Glutamatergic neuron (in vitro differentiated cells): ENCODE data around the gene TMEM207. TPM values are rescaled to one million over a fixed set of nuclear protein-coding genes. Genes with fewer than 3 reads are reported as not detected.

ENCODE experiments used
- DNase-seq: peaks from one replicate; pipeline ENCODE4 v3.0.0; 2022
- H3K27ac Mint-ChIP-seq: one replicate; pipeline ENCODE4 v1.8.0; 2020; ENCODE audit warnings: mild to moderate bottlenecking, mixed read lengths, inconsistent platforms; ENCODE audit not compliant: unreplicated experiment
- H3K27me3 Mint-ChIP-seq: one replicate; pipeline ENCODE4 v1.8.0; 2020; ENCODE audit warnings: mild to moderate bottlenecking, moderate library complexity, mixed read lengths, inconsistent platforms; ENCODE audit not compliant: unreplicated experiment
- H3K36me3 Mint-ChIP-seq: one replicate; pipeline ENCODE4 v1.8.0; 2020; ENCODE audit warnings: mild to moderate bottlenecking, mixed read lengths, inconsistent platforms; ENCODE audit not compliant: unreplicated experiment
- H3K4me1 Mint-ChIP-seq: one replicate; pipeline ENCODE4 v1.8.0; 2020; ENCODE audit warnings: mild to moderate bottlenecking, low read depth, mixed read lengths, inconsistent platforms; ENCODE audit not compliant: unreplicated experiment
- H3K4me3 Mint-ChIP-seq: one replicate; pipeline ENCODE4 v1.8.0; 2020; ENCODE audit warnings: mild to moderate bottlenecking, mixed read lengths, inconsistent platforms; ENCODE audit not compliant: unreplicated experiment
- H3K9me3 Mint-ChIP-seq: one replicate; pipeline ENCODE4 v1.8.0; 2020; ENCODE audit warnings: mild to moderate bottlenecking, moderate library complexity, mixed read lengths, inconsistent platforms; ENCODE audit not compliant: unreplicated experiment
- CTCF ChIP-seq: fragments of 200-600 bp; sonication (generic); IDR thresholded peaks from one replicate; pipeline ENCODE4 v1.5.0; 2021; ENCODE audit not compliant: partially characterized antibody, unreplicated experiment
- total RNA-seq: library from RNA; stranded (reverse); fragmentation: NEBNext Ultra II Directional; extraction: Animal tissue kit (Norgen Biotek cat#: 25700); gene quantifications from one replicate; pipeline ENCODE4 v1.2.1, GENCODE V29; 2021; ENCODE audit not compliant: unreplicated experiment

Gene TMEM207
- total RNA-seq, 1 donor from 2014 or later: not detected

DNA sequence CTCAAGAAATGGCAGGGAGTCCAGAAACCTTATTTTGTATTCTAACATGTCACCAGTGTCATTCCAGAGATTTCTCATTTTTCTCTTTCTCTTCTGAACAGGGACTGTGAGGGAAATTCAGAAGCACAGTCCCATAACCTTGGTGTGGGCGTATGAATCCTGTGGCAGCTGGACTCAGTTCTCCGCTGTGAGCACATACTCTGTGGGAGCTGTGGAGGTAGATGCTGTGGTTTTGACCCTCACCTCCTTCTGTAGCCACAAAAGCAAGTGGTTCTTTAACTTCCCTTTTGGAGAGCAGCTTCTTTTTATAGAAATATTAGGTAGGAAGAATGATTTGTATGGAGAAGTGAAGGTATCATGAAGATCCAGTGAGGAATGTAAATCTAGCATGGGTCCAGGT lies 13.4 kb downstream of the TMEM207 start:
- no peaks in the 10 kb centered on the region for H3K36me3 Mint-ChIP-seq
- H3K4me1 Mint-ChIP-seq: no peaks in the 10 kb centered on the region
- H3K4me3 Mint-ChIP-seq: no peak overlapping the region
- no peak for DNase-seq
- H3K27ac Mint-ChIP-seq: no peak overlapping the region
- no peaks in the 10 kb centered on the region for H3K9me3 Mint-ChIP-seq
- no peak for TF ChIP-seq CTCF
- no peaks in the 10 kb centered on the region for H3K27me3 Mint-ChIP-seq

- H3K27ac Mint-ChIP-seq: no peak overlapping the region
- H3K36me3 Mint-ChIP-seq: no peaks in the 10 kb centered on the region
These were observed 14.1 kb downstream of the TMEM207 start for GRCh38 chr3:190435618-190436017.

GRCh38 chr3:190433626-190434025 lies 16.1 kb downstream of the TMEM207 start:
- Mint-ChIP-seq H3K36me3 (no peaks in the 10 kb centered on the region), H3K27me3 (no peaks in the 10 kb centered on the region)
- no peak for DNase-seq

More at GRCh38 chr3:190435618-190436017, 14.1 kb downstream of the TMEM207 start:
- DNase-seq: no peak
- no peak for TF ChIP-seq CTCF
- Mint-ChIP-seq H3K4me3 (no peak overlapping the region), H3K4me1 (no peaks in the 10 kb centered on the region), H3K27me3 (no peaks in the 10 kb centered on the region), H3K9me3 (no peaks in the 10 kb centered on the region)

DNA sequence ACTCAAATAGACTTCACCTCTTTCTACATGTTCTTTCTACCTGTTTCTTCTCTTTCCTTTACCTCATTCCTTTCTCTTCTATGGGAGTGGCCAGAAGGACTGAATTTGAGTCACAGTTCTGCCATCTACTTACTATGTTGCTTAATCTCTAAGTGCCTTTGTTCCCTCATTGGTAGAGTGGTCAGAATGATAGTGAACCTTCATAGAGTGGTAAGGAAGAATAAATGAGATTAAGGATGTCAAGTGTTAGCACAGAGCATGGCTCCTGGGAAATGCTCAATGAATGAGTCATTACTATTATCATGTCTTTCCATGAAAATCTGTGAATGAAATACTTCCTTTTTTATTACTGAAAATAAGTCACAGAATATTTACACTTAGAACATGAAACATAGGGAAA lies 17.5 kb downstream of the TMEM207 start:
- Mint-ChIP-seq H3K36me3 (no peaks in the 10 kb centered on the region), H3K27me3 (no peaks in the 10 kb centered on the region), H3K27ac (no peak overlapping the region), H3K4me1 (no peaks in the 10 kb centered on the region), H3K9me3 (no peaks in the 10 kb centered on the region), H3K4me3 (no peak overlapping the region)
- no peak for DNase-seq
- TF ChIP-seq CTCF: no peak

More at GRCh38 chr3:190433626-190434025, 16.1 kb downstream of the TMEM207 start:
- Mint-ChIP-seq H3K9me3 (no peaks in the 10 kb centered on the region), H3K4me3 (no peak overlapping the region), H3K4me1 (no peaks in the 10 kb centered on the region), H3K27ac (no peak overlapping the region)
- no peak for TF ChIP-seq CTCF

- no peak for DNase-seq
- Mint-ChIP-seq H3K4me1 (no peaks in the 10 kb centered on the region), H3K27me3 (no peaks in the 10 kb centered on the region)
These were observed 18.8 kb downstream of the TMEM207 start for GRCh38 chr3:190430906-190431305.

More at GRCh38 chr3:190430906-190431305, 18.8 kb downstream of the TMEM207 start:
- Mint-ChIP-seq H3K36me3 (no peaks in the 10 kb centered on the region), H3K4me3 (no peak overlapping the region), H3K9me3 (no peaks in the 10 kb centered on the region), H3K27ac (no peak overlapping the region)
- TF ChIP-seq CTCF: no peak
